IMR-90 (cell line): ENCODE data around the gene OR6P1. TPM values are rescaled to one million over a fixed set of nuclear protein-coding genes. Genes with fewer than 3 reads are reported as not detected.

Experiments
- ATAC-seq: fragments of 200-7000 bp; cut with Tn5 transposase; 2 replicates; pipeline ENCODE4 v1.9.1; 2020; ENCODE audit warnings: low read depth, mild to moderate bottlenecking, moderate library complexity
- BruUV-seq: library from RNA; stranded (reverse); fragments of 400-500 nt; replicated peaks from 2 replicates; lab custom pipeline; 2021; lab: Mats Ljungman, UMichigan
- CTCF ChIA-PET: fragments of 300-600 bp; formaldehyde crosslinking; extraction: SDS; loops from one replicate; lab custom pipeline; 2021; ENCODE audit warnings: antibody characterized with exemption; lab: Yijun Ruan, JAX
- POLR2A ChIA-PET: fragments of 300-600 bp; sonication (Branson Sonifier 250); formaldehyde crosslinking; loops from one replicate; lab custom pipeline; 2022; ENCODE audit warnings: antibody characterized with exemption; ENCODE audit not compliant: unreplicated experiment; lab: Charles Lee
- DNase-seq: peaks from one replicate; pipeline ENCODE4 v3.0.0; 2013
- H2AFZ ChIP-seq: replicated peaks from 2 replicates; pipeline ENCODE3; 2013; ENCODE audit warnings: low read length, mild to moderate bottlenecking; ENCODE audit not compliant: poor library complexity
- H2AK5ac ChIP-seq: 2 replicates; pipeline ENCODE4 v1.6.1; 2013; ENCODE audit warnings: low read depth, low read length, inconsistent platforms
- H2AK9ac ChIP-seq: replicated peaks from 2 replicates; pipeline ENCODE3; 2013; ENCODE audit warnings: mild to moderate bottlenecking, low read depth, low read length, moderate library complexity; ENCODE audit not compliant: poor library complexity
- H2BK120ac ChIP-seq: 2 replicates; pipeline ENCODE4 v1.6.1; 2013; ENCODE audit warnings: low read depth, low read length, inconsistent platforms
- H2BK15ac ChIP-seq: 3 replicates; pipeline ENCODE4 v1.6.1; 2013; ENCODE audit warnings: low read depth, low read length, inconsistent platforms
- H2BK20ac ChIP-seq: 2 replicates; pipeline ENCODE4 v1.6.1; 2013; ENCODE audit warnings: low read depth, mild to moderate bottlenecking, inconsistent platforms, low read length, moderate library complexity
- H2BK5ac ChIP-seq: 2 replicates; pipeline ENCODE4 v1.6.1; 2013; ENCODE audit warnings: mild to moderate bottlenecking, low read depth, low read length, inconsistent platforms; ENCODE audit not compliant: poor library complexity, severe bottlenecking
- H3K14ac ChIP-seq: replicated peaks from 2 replicates; pipeline ENCODE4 v1.6.1; 2013; ENCODE audit warnings: low read depth, low read length, inconsistent platforms
- H3K18ac ChIP-seq: 2 replicates; pipeline ENCODE4 v1.6.1; 2013; ENCODE audit warnings: low read depth, low read length, control low read depth
- H3K23ac ChIP-seq: 2 replicates; pipeline ENCODE4 v1.6.1; 2013; ENCODE audit warnings: low read depth, low read length, inconsistent platforms
- H3K27ac ChIP-seq: 2 replicates; pipeline ENCODE4 v1.5.1; 2013; ENCODE audit warnings: mild to moderate bottlenecking, control low read depth, low read length; ENCODE audit not compliant: insufficient read depth
- H3K27me3 ChIP-seq: 2 replicates; pipeline ENCODE4 v1.6.1; 2013; ENCODE audit warnings: low read length; ENCODE audit not compliant: control insufficient read depth, insufficient read depth
- H3K36me3 ChIP-seq: 2 replicates; pipeline ENCODE4 v1.6.1; 2013; ENCODE audit warnings: low read length, mixed read lengths; ENCODE audit not compliant: control insufficient read depth, insufficient read depth
- H3K4ac ChIP-seq: 2 replicates; pipeline ENCODE4 v1.6.1; 2013; ENCODE audit warnings: low read depth, low read length, inconsistent platforms
- H3K4me1 ChIP-seq: 2 replicates; pipeline ENCODE4 v1.6.1; 2013; ENCODE audit warnings: low read length, mixed read lengths; ENCODE audit not compliant: control insufficient read depth, insufficient read depth
- H3K4me2 ChIP-seq: 2 replicates; pipeline ENCODE4 v1.6.1; 2013; ENCODE audit warnings: low read depth, mild to moderate bottlenecking, control low read depth, low read length, moderate library complexity
- H3K4me3 ChIP-seq: 2 replicates; pipeline ENCODE4 v1.5.1; 2013; ENCODE audit warnings: low read depth, mild to moderate bottlenecking, control low read depth, low read length, moderate library complexity; ENCODE audit not compliant: insufficient read depth
- H3K56ac ChIP-seq: 2 replicates; pipeline ENCODE4 v1.6.1; 2013; ENCODE audit warnings: low read length, inconsistent platforms; ENCODE audit not compliant: insufficient read depth; ENCODE audit errors: extremely low read depth
- H3K79me1 ChIP-seq, 2 experiments: 2 replicates each; pipeline ENCODE4 v1.6.1; 2013; ENCODE audit warnings: low read length in 2 of 2, inconsistent platforms in 1 of 2, low read depth in 1 of 2
- H3K9ac ChIP-seq: 2 replicates; pipeline ENCODE4 v1.6.1; 2013; ENCODE audit warnings: low read depth, low read length, control low read depth
- H3K9me1 ChIP-seq: 2 replicates; pipeline ENCODE4 v1.6.1; 2013; ENCODE audit warnings: low read length, inconsistent platforms; ENCODE audit not compliant: insufficient read depth
- H3K9me3 ChIP-seq: 2 replicates; pipeline ENCODE4 v1.6.1; 2013; ENCODE audit warnings: low read length; ENCODE audit not compliant: control insufficient read depth, insufficient read depth
- H4K20me1 ChIP-seq: 2 replicates; pipeline ENCODE4 v1.6.1; 2013; ENCODE audit warnings: low read length, inconsistent platforms; ENCODE audit not compliant: insufficient read depth
- H4K5ac ChIP-seq: 2 replicates; pipeline ENCODE4 v1.6.1; 2013; ENCODE audit warnings: mild to moderate bottlenecking, low read depth, low read length, control low read depth
- H4K8ac ChIP-seq, 2 experiments: 2 replicates each; pipeline ENCODE4 v1.6.1; 2013; ENCODE audit warnings: low read depth in 2 of 2, low read length in 2 of 2, control low read depth in 1 of 2, inconsistent platforms in 1 of 2
- H4K91ac ChIP-seq: 2 replicates; pipeline ENCODE4 v1.6.1; 2013; ENCODE audit warnings: low read depth, low read length, inconsistent platforms; ENCODE audit not compliant: insufficient read depth
- BHLHE40 ChIP-seq: fragments of 150-350 bp; IDR thresholded peaks from 2 replicates; pipeline ENCODE4 v1.6.1; 2016; ENCODE audit warnings: mild to moderate bottlenecking, low read depth, low read length
- CEBPB ChIP-seq: IDR thresholded peaks from 2 replicates; pipeline ENCODE4 v1.6.1; 2012; ENCODE audit warnings: low read depth, low read length, improper control_type of control experiment
- CHD1 ChIP-seq: IDR thresholded peaks from 2 replicates; pipeline ENCODE4 v1.6.1; 2012; ENCODE audit warnings: low read depth, low read length, improper control_type of control experiment
- FOS ChIP-seq: fragments of 150-350 bp; IDR thresholded peaks from 2 replicates; pipeline ENCODE4 v1.6.1; 2016; ENCODE audit warnings: low read depth, low read length
- MAFK ChIP-seq: IDR thresholded peaks from 2 replicates; pipeline ENCODE4 v1.6.1; 2012; ENCODE audit warnings: low read depth, low read length, improper control_type of control experiment
- MAZ ChIP-seq: IDR thresholded peaks from 2 replicates; pipeline ENCODE4 v1.6.1; 2012; ENCODE audit warnings: low read depth, mild to moderate bottlenecking, low read length, improper control_type of control experiment, moderate library complexity, borderline replicate concordance
- MXI1 ChIP-seq: IDR thresholded peaks from 2 replicates; pipeline ENCODE4 v1.6.1; 2012; ENCODE audit warnings: low read depth, mild to moderate bottlenecking, low read length, moderate library complexity, borderline replicate concordance
- NFE2L2 ChIP-seq: fragments of 150-350 bp; IDR thresholded peaks from 2 replicates; pipeline ENCODE4 v1.6.1; 2016; ENCODE audit warnings: low read depth, mild to moderate bottlenecking, low read length
- POLR2A ChIP-seq: IDR thresholded peaks from 2 replicates; pipeline ENCODE4 v1.6.1; 2012; ENCODE audit warnings: mild to moderate bottlenecking, low read depth, low read length
- RAD21 ChIP-seq: IDR thresholded peaks from 2 replicates; pipeline ENCODE4 v1.6.1; 2012; ENCODE audit warnings: low read length, improper control_type of control experiment
- RCOR1 ChIP-seq: IDR thresholded peaks from 2 replicates; pipeline ENCODE4 v1.6.1; 2012; ENCODE audit warnings: mild to moderate bottlenecking, low read length, improper control_type of control experiment; ENCODE audit not compliant: insufficient replicate concordance
- RFX5 ChIP-seq: IDR thresholded peaks from 2 replicates; pipeline ENCODE4 v1.8.0; 2012; ENCODE audit warnings: low read depth, mild to moderate bottlenecking, low read length, moderate library complexity
- SMC3 ChIP-seq: fragments of 150-350 bp; IDR thresholded peaks from 2 replicates; pipeline ENCODE4 v1.6.1; 2016; ENCODE audit warnings: low read depth, mild to moderate bottlenecking, antibody characterized with exemption, low read length, moderate library complexity
- WGBS, 2 experiments: methylation state at CpG; one replicate each; pipeline versions ENCODE4 v1.1.5 to v1.1.7; 2013; ENCODE audit warnings: missing lambda C conversion rate in 2 of 2; ENCODE audit not compliant: insufficient read length in 1 of 2; ENCODE audit errors: extremely low coverage in 2 of 2; 5-methylcytosine and 5-hydroxymethylcytosine counted together
- dilution Hi-C: fragments of 300-500 bp; cut with HindIII; formaldehyde crosslinking; loops from one replicate; pipeline ENCODE4 v1.14.3; 2018; ENCODE audit warnings: low sequenced_read_pairs; ENCODE audit not compliant: unreplicated experiment
- in situ Hi-C: fragments of 300-500 bp; cut with MboI; formaldehyde crosslinking; loops from 3 replicates; pipeline ENCODE4 v1.14.3; 2019; ENCODE audit warnings: low sequenced_read_pairs, inconsistent platforms, mixed read lengths
- intact Hi-C: fragments of 100-400 bp; cut with micrococcal nuclease; formaldehyde crosslinking; loops from 2 replicates; pipeline ENCODE4 v1.10.0; 2022
- polyA plus RNA-seq, 3 experiments: library from polyadenylated mRNA; depleted of rRNA; stranded (reverse); fragments of >200 nt; gene quantifications; 2 replicates each; pipeline ENCODE4 v1.2.3, GENCODE V29; 2012; ENCODE audit warnings: low replicate concordance in 1 of 3
- total RNA-seq: library from RNA; depleted of rRNA; stranded (reverse); fragments of >200 nt; gene quantifications from 2 replicates; pipeline ENCODE4 v1.2.3, GENCODE V29; 2012
- TF ChIP-seq, protein P1 (sequence below): fragments of 150-350 bp; IDR thresholded peaks from 2 replicates; pipeline ENCODE4 v1.6.1; 2016; ENCODE audit warnings: low read depth, mild to moderate bottlenecking, low read length, moderate library complexity, borderline replicate concordance
- TF ChIP-seq, protein P2 (sequence below): conservative IDR thresholded peaks from 2 replicates; pipeline ENCODE4 v1.5.1; 2012; ENCODE audit warnings: mild to moderate bottlenecking, low read depth, low read length, improper control_type of control experiment
- TF ChIP-seq, protein P3 (sequence below): fragments of 150-350 bp; IDR thresholded peaks from 2 replicates; pipeline ENCODE4 v1.6.1; 2017; ENCODE audit warnings: mild to moderate bottlenecking, antibody characterized with exemption, low read length, low read depth

Gene OR6P1
- total and polyA plus RNA-seq, 2 of the 4 experiments (the other 2 are of a cell fraction), result not detected

DNA sequence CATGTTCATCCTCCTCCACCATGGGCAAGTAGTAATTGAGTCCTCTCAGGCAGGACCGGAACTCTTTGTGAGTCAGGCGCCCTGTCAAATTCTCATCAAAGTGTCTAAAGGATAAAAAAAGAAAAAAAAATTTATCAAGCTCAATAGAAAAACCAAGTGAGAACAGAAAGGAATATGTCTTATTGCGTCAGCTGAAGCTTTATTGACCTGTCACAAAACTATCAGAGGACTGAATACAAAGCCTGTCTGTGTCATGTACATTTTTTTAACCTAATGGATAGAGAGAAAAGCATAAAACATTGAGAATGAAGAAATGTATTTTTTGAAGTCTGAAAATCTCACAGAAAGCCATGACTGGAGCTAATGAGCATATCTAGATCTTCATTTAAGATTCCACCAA lies 43.4 kb upstream of the OR6P1 start:
- Histone ChIP-seq H3K27ac (no peak overlapping the region), H2BK15ac (no peak overlapping the region), H3K23ac (no peak overlapping the region), H3K4me1 (no peaks in the 10 kb centered on the region), H4K20me1 (no peaks in the 10 kb centered on the region), H2BK20ac (no peak overlapping the region), H3K56ac (no peak overlapping the region), H2AFZ (no peak overlapping the region), H3K36me3 (no peaks in the 10 kb centered on the region), H3K4me3 (no peak overlapping the region), H4K91ac (no peak overlapping the region), H2BK120ac (no peak overlapping the region), H3K4me2 (no peak overlapping the region), H3K18ac (no peak overlapping the region), H3K14ac (no peak overlapping the region), H2AK5ac (no peak overlapping the region), H3K4ac (no peak overlapping the region), H3K9me1 (no peaks in the 10 kb centered on the region), H3K9me3 (no peaks in the 10 kb centered on the region), H2AK9ac (no peak overlapping the region), H3K9ac (no peak overlapping the region), H4K5ac (no peak overlapping the region), H3K79me1 (no peaks in the 10 kb centered on the region), H2BK5ac (no peak overlapping the region), H4K8ac (no peak overlapping the region), H3K27me3 (no peaks in the 10 kb centered on the region)
- no CpG with 5 or more reads among the region's 3 CpGs for WGBS, 2 experiments
- ATAC-seq (no peak), DNase-seq (no peak)
- BruUV-seq, result no TSS peak
- TF ChIP-seq, protein P1, sequence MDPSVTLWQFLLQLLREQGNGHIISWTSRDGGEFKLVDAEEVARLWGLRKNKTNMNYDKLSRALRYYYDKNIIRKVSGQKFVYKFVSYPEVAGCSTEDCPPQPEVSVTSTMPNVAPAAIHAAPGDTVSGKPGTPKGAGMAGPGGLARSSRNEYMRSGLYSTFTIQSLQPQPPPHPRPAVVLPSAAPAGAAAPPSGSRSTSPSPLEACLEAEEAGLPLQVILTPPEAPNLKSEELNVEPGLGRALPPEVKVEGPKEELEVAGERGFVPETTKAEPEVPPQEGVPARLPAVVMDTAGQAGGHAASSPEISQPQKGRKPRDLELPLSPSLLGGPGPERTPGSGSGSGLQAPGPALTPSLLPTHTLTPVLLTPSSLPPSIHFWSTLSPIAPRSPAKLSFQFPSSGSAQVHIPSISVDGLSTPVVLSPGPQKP, result no peak
- no peak for TF ChIP-seq MXI1
- TF ChIP-seq CEBPB, result no peak
- TF ChIP-seq RCOR1, result no peak
- TF ChIP-seq, protein P2, sequence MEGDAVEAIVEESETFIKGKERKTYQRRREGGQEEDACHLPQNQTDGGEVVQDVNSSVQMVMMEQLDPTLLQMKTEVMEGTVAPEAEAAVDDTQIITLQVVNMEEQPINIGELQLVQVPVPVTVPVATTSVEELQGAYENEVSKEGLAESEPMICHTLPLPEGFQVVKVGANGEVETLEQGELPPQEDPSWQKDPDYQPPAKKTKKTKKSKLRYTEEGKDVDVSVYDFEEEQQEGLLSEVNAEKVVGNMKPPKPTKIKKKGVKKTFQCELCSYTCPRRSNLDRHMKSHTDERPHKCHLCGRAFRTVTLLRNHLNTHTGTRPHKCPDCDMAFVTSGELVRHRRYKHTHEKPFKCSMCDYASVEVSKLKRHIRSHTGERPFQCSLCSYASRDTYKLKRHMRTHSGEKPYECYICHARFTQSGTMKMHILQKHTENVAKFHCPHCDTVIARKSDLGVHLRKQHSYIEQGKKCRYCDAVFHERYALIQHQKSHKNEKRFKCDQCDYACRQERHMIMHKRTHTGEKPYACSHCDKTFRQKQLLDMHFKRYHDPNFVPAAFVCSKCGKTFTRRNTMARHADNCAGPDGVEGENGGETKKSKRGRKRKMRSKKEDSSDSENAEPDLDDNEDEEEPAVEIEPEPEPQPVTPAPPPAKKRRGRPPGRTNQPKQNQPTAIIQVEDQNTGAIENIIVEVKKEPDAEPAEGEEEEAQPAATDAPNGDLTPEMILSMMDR, result no peak
- TF ChIP-seq, protein P3, sequence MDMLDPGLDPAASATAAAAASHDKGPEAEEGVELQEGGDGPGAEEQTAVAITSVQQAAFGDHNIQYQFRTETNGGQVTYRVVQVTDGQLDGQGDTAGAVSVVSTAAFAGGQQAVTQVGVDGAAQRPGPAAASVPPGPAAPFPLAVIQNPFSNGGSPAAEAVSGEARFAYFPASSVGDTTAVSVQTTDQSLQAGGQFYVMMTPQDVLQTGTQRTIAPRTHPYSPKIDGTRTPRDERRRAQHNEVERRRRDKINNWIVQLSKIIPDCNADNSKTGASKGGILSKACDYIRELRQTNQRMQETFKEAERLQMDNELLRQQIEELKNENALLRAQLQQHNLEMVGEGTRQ, result no peak
- TF ChIP-seq MAFK, result no peak
- no peak for TF ChIP-seq SMC3
- TF ChIP-seq BHLHE40, result no peak
- TF ChIP-seq NFE2L2, result no peak
- no peak for TF ChIP-seq CHD1
- no peak for TF ChIP-seq RFX5
- no peak for TF ChIP-seq RAD21
- TF ChIP-seq FOS, result no peak
- TF ChIP-seq POLR2A, result no peak
- TF ChIP-seq MAZ, result no peak
- dilution Hi-C loops (no loop called here), in situ Hi-C loops (no loop called here), intact Hi-C loops (no loop called here)
- POLR2A ChIA-PET, result no interaction called here
- CTCF ChIA-PET, result no interaction called here
